Measurements from ENCODE around the gene LPCAT2. TPM values are rescaled to one million over a fixed set of nuclear protein-coding genes. Genes with fewer than 3 reads are reported as not detected.

The LPCAT2 gene
- polyA plus RNA-seq, 3 donors: 28.5 to 49.7 (median 47.1) TPM

GRCh38 chr16:55497558-55497957 is 11.3 kb upstream of the LPCAT2 start:
- intact Hi-C loops (cut with micrococcal nuclease): loop anchor here in 1 of 2 donors (10.0 kb wide), 1 partner anchor 207 kb away; no protein-coding TSS in a partner anchor
- no peaks in the 10 kb centered on the region for H3K9me3 ChIP-seq (replicated peaks in 1 of 2; ENCODE audit: control insufficient read depth in 1 of 2, insufficient read depth in 1 of 2, low read length in 2 of 2)
- no peaks in the 10 kb centered on the region for H4K20me1 ChIP-seq (ENCODE audit: insufficient read depth, low read length)
- H3K27ac ChIP-seq (ENCODE audit: low read depth in 1 of 2, low read length in 2 of 2): no peak overlapping the region
- DNase-seq: no peak
- peaks cover 0 to 3% of the 10 kb centered on the region in 2 donors for H3K27me3 ChIP-seq (ENCODE audit: control insufficient read depth in 2 of 2, insufficient read depth in 2 of 2, low read length in 2 of 2)
- peaks cover 0 to 5% (median 4%) of the 10 kb centered on the region in 3 donors for H3K27me3 Mint-ChIP-seq (ENCODE audit: low read depth in 3 of 3)
- H3K36me3 Mint-ChIP-seq: no peaks in the 10 kb centered on the region
- H3K4me2 ChIP-seq (replicated peaks; ENCODE audit: extremely low read depth, low read length, poor library complexity, severe bottlenecking): no peak overlapping the region
- no peak for TF ChIP-seq CTCF (IDR thresholded peaks at IDR 0.05)
- no peaks in the 10 kb centered on the region for H3K36me3 ChIP-seq (replicated peaks in 1 of 2; ENCODE audit: control insufficient read depth in 1 of 2, insufficient read depth in 2 of 2, low read length in 2 of 2)
- H3K9me3 Mint-ChIP-seq: peaks cover 0 to 4% (median 0%) of the 10 kb centered on the region in 7 donors
- H2AFZ ChIP-seq (ENCODE audit: insufficient read depth, low read depth, low read length, poor library complexity, severe bottlenecking): no peak overlapping the region
- peaks cover 18% of the 10 kb centered on the region for H3K4me1 Mint-ChIP-seq
- WGBS (ENCODE audit: insufficient coverage): no CpG with 5 or more reads among the region's 5 CpGs
- H3K9ac ChIP-seq (ENCODE audit: insufficient read depth, low read length, poor library complexity, severe bottlenecking): no peak overlapping the region
- no peaks in the 10 kb centered on the region for H3K79me2 ChIP-seq (ENCODE audit: insufficient read depth, low read length)
- no peak overlapping the region for H3K27ac Mint-ChIP-seq
- no peak overlapping the region for H3K4me3 Mint-ChIP-seq
- no peak overlapping the region for H3K4me3 ChIP-seq (replicated peaks in 1 of 3; ENCODE audit: low read depth in 2 of 3, low read length in 3 of 3)
- peaks cover 10 to 17% of the 10 kb centered on the region in 2 donors for H3K4me1 ChIP-seq (ENCODE audit: control insufficient read depth in 1 of 2, insufficient read depth in 2 of 2, low read length in 2 of 2)

- intact Hi-C loops (cut with micrococcal nuclease): loop anchor here in 1 of 2 donors (10.0 kb wide), 1 partner anchor 207 kb away; no protein-coding TSS in a partner anchor
- Histone ChIP-seq H3K4me2 (replicated peaks; ENCODE audit: extremely low read depth, low read length, poor library complexity, severe bottlenecking) (no peak overlapping the region), H4K20me1 (ENCODE audit: insufficient read depth, low read length) (no peaks in the 10 kb centered on the region), H3K9me3 (replicated peaks in 1 of 2; ENCODE audit: control insufficient read depth in 1 of 2, insufficient read depth in 1 of 2, low read length in 2 of 2) (no peaks in the 10 kb centered on the region), H3K27ac (ENCODE audit: low read depth in 1 of 2, low read length in 2 of 2) (no peak overlapping the region), H3K36me3 (replicated peaks in 1 of 2; ENCODE audit: control insufficient read depth in 1 of 2, insufficient read depth in 2 of 2, low read length in 2 of 2) (no peaks in the 10 kb centered on the region), H3K9ac (ENCODE audit: insufficient read depth, low read length, poor library complexity, severe bottlenecking) (no peak overlapping the region), H3K4me3 (replicated peaks in 1 of 3; ENCODE audit: low read depth in 2 of 3, low read length in 3 of 3) (no peak overlapping the region), H3K27me3 (ENCODE audit: control insufficient read depth in 2 of 2, insufficient read depth in 2 of 2, low read length in 2 of 2) (peaks cover 0 to 3% of the 10 kb centered on the region in 2 donors), H3K79me2 (ENCODE audit: insufficient read depth, low read length) (no peaks in the 10 kb centered on the region), H2AFZ (ENCODE audit: insufficient read depth, low read depth, low read length, poor library complexity, severe bottlenecking) (no peak overlapping the region), H3K4me1 (ENCODE audit: control insufficient read depth in 1 of 2, insufficient read depth in 2 of 2, low read length in 2 of 2) (peaks cover 10 to 17% of the 10 kb centered on the region in 2 donors)
- Mint-ChIP-seq H3K4me1 (peaks cover 18% of the 10 kb centered on the region), H3K27ac (no peak overlapping the region), H3K36me3 (no peaks in the 10 kb centered on the region), H3K4me3 (no peak overlapping the region), H3K9me3 (peaks cover 0 to 4% (median 0%) of the 10 kb centered on the region in 7 donors), H3K27me3 (ENCODE audit: low read depth in 3 of 3) (peaks cover 0 to 5% (median 4%) of the 10 kb centered on the region in 3 donors)
- TF ChIP-seq CTCF (IDR thresholded peaks at IDR 0.05): no peak
- no peak for DNase-seq
- 100% methylated on average over 3 of the region's 6 CpGs for WGBS (ENCODE audit: insufficient coverage)
Measured at GRCh38 chr16:55498101-55498500, 10.8 kb upstream of the LPCAT2 start.
